ENCODE measurements around the gene ZNF184. TPM values are rescaled to one million over a fixed set of nuclear protein-coding genes. Genes with fewer than 3 reads are reported as not detected.

The ZNF184 gene
- total RNA-seq, 1 experiment from 2014 or later, result 7.1 TPM

- TF ChIP-seq PRRX2 (CRISPR knock-in tag; IDR thresholded peaks at IDR 0.05) (no peak), GABPB1 (CRISPR knock-in tag; IDR thresholded peaks at IDR 0.05) (no peak), OVOL2 (CRISPR knock-in tag; IDR thresholded peaks at IDR 0.05; ENCODE audit: borderline replicate concordance) (no peak), PREB (CRISPR knock-in tag; IDR thresholded peaks at IDR 0.05; ENCODE audit: borderline replicate concordance) (no peak), ZNF317 (CRISPR knock-in tag; IDR thresholded peaks at IDR 0.05; ENCODE audit: borderline replicate concordance, low read depth) (no peak), PRDM15 (CRISPR knock-in tag; IDR thresholded peaks at IDR 0.05) (no peak), ZBTB21 (CRISPR knock-in tag; IDR thresholded peaks at IDR 0.05; ENCODE audit: borderline replicate concordance) (no peak), ATF3 (CRISPR knock-in tag; conservative IDR thresholded peaks at IDR 0.05) (no peak), MLX (CRISPR knock-in tag; IDR thresholded peaks at IDR 0.05) (no peak), IRF1 (CRISPR knock-in tag; IDR thresholded peaks at IDR 0.05) (no peak), FOXP1 (CRISPR knock-in tag; IDR thresholded peaks at IDR 0.05; ENCODE audit: borderline replicate concordance) (no peak), ARID4B (CRISPR knock-in tag; IDR thresholded peaks at IDR 0.05; ENCODE audit: borderline replicate concordance) (no peak), JUN (CRISPR knock-in tag; IDR thresholded peaks at IDR 0.05) (no peak)
- no peak overlapping the region for H3K27ac Mint-ChIP-seq
- H3K4me1 Mint-ChIP-seq, result peaks cover 7% of the 10 kb centered on the region; the same call in 1 of the 2 replicates
- H3K9me3 Mint-ChIP-seq, result no peaks in the 10 kb centered on the region
- ChIA-PET CTCF (interaction anchor here (0.9 to 1.9 kb wide), 8 partner anchors 13 to 317 kb away, joined by 3 to 11 read pairs (median 5); partner anchors contain the start of genes POM121L2 and ZNF184), POLR2A (interaction anchor here (0.6 to 1.5 kb wide), 2 partner anchors 16 to 214 kb away, joined by 4 read pairs; no protein-coding TSS in a partner anchor)
- peaks cover 14% of the 10 kb centered on the region for H3K27me3 Mint-ChIP-seq (ENCODE audit: low read depth)
- H3K36me3 Mint-ChIP-seq, result no peaks in the 10 kb centered on the region
- H3K4me3 Mint-ChIP-seq, result peak overlapping the region; percentile 91
- ATAC-seq (peak; percentile 17; the same call in 1 of the 2 replicates), DNase-seq (ENCODE audit: low spot score) (no peak)
These were observed 22.1 kb upstream of the ZNF184 start for GRCh38 chr6:27494987-27495385.

- DNase-seq (ENCODE audit: low spot score), result no peak
- ATAC-seq, result no peak
- H3K27me3 Mint-ChIP-seq (ENCODE audit: low read depth), result peaks cover 14% of the 10 kb centered on the region
- POLR2A ChIA-PET, result no interaction called here
- H3K9me3 Mint-ChIP-seq, result no peaks in the 10 kb centered on the region
- no peaks in the 10 kb centered on the region for H3K36me3 Mint-ChIP-seq
- H3K4me1 Mint-ChIP-seq, result peaks cover 7% of the 10 kb centered on the region; the same call in 1 of the 2 replicates
- no peak overlapping the region for H3K27ac Mint-ChIP-seq
- CTCF ChIA-PET, result no interaction called here
- no peak for TF ChIP-seq NFE2L1 (CRISPR knock-in tag; IDR thresholded peaks at IDR 0.05)
- H3K4me3 Mint-ChIP-seq, result peak overlapping the region; percentile 52
These were observed 21.2 kb upstream of the ZNF184 start for GRCh38 chr6:27494103-27494502.
